ENCODE data around the gene NANOGP8.
"Not testable (repeated sequence)": the region's sequence is repeated elsewhere in the genome, so short reads cannot be mapped to it uniquely, and the experiment has no call there.

NANOGP8 gene

DNA sequence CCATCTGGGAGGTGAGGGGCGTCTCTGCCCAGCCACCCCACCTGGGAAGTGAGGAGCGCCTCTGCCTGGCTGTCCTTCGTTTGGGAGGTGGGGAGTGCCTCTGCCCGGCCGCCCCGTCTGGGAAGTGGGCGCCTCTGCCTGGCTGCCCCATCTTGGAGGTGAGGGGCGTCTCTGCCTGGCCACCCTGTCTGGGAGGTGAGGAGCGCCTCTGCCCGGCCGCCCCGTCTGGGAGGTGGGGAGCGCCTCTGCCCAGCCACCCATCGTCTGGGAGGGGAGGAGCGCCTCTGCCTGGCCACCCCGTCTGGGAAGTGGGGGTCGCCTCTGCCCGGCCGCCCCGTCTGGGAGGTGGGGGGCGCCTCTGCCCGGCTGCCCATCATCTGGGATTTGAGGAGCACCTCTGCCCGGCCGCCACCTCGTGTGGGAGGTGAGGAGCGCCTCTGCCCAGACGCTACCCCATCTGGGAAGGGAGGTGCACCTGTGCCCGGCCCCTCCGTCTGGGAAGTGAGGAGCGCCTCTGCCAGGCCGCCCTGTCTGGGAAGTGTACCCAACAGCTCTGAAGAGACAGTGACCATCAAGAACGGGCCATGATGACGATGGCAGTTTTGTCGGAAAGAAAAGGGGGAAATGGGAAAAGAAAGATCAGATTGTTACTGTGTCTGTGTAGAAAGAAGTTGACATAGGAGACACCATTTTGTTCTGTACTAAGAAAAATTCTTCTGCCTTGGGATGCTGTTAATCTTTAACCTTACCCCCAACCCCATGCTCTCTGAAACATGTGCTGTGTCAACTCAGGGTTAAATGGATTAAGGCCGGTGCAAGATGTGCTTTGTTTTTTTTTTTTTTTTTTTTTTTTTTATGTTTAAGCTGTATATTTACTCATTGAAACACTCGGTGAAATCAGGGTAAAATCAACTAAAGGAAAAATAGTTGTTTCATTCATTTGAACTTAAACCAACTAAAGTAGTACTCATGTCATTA lies 2.4 kb downstream of the NANOGP8 start:
- not testable (repeated sequence) for H3K4me3 Mint-ChIP-seq; ATAC-seq (replicated peaks); DNase-seq; H3K9me3 Mint-ChIP-seq; H3K4me1 Mint-ChIP-seq; H3K36me3 Mint-ChIP-seq; H3K27ac Mint-ChIP-seq; H3K27me3 Mint-ChIP-seq

GRCh38 chr15:35081626-35082365 lies 3.3 kb downstream of the NANOGP8 start:
- not testable (repeated sequence) for ATAC-seq (replicated peaks); H3K9me3 Mint-ChIP-seq; H3K36me3 Mint-ChIP-seq; H3K27ac Mint-ChIP-seq; H3K27me3 Mint-ChIP-seq; H3K4me3 Mint-ChIP-seq; DNase-seq; H3K4me1 Mint-ChIP-seq

DNA sequence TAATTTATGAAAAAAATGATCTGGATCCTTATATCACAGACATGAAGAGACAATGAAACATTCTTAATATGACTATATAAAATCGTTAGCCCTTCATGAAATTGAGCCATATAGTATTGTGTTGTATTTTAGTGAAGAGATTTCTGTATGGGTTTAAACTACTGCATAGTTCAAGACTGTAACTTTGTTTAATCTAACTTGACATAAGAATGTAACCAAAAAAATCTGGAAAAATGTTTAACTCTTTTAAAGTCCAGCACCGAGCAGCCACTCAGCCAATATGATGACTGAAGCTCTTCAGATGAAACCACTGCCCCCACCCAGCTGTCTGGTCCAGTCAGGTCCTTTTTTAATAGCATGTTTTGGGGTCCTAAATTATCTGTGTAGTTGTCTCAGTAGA lies 4.9 kb downstream of the NANOGP8 start:
- peaks cover 6 to 11% of the 10 kb centered on the region in 2 donors for H3K27me3 Mint-ChIP-seq
- H3K36me3 Mint-ChIP-seq, result no peaks in the 10 kb centered on the region
- no peak overlapping the region for H3K27ac Mint-ChIP-seq
- H3K4me1 Mint-ChIP-seq, result no peaks in the 10 kb centered on the region
- no peaks in the 10 kb centered on the region for H3K9me3 Mint-ChIP-seq
- no peak for ATAC-seq (replicated peaks)
- DNase-seq, result no peak
- no peak overlapping the region for H3K4me3 Mint-ChIP-seq

GRCh38 chr15:35078221-35078915 lies 6.7 kb downstream of the NANOGP8 start:
- no peaks in the 10 kb centered on the region for H3K36me3 Mint-ChIP-seq
- no peak overlapping the region for H3K4me3 Mint-ChIP-seq
- H3K27me3 Mint-ChIP-seq, result peaks cover 5 to 11% of the 10 kb centered on the region in 2 donors
- H3K4me1 Mint-ChIP-seq, result no peaks in the 10 kb centered on the region
- H3K27ac Mint-ChIP-seq, result no peak overlapping the region
- H3K9me3 Mint-ChIP-seq, result no peaks in the 10 kb centered on the region
- DNase-seq, result no peak
- peak; percentile 58 to 68 for ATAC-seq (replicated peaks)

DNA sequence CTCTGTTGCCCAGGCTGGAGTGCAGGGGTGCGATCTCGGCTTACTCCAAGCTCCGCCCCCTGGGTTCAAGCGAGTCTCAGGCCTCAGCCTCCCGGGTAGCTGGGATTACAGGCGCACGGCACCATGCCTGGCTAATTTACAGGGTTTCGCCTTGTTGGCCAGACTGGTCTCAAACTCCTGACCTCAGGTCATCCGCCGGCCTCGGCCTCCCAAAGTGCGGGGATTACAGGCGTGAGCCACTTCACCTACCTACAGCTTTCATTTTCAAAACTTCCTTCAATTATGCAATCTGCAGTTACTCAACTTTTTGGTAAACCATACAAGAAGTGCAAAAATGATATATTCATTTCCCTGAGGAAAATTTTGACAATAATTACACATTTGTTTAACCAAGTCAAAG lies 14.0 kb downstream of the NANOGP8 start:
- H3K27me3 Mint-ChIP-seq, result peaks cover 2 to 4% of the 10 kb centered on the region in 2 donors
- DNase-seq (no peak), ATAC-seq (replicated peaks) (no peak)
- H3K4me1 Mint-ChIP-seq, result no peaks in the 10 kb centered on the region
- no peak overlapping the region for H3K27ac Mint-ChIP-seq
- H3K4me3 Mint-ChIP-seq, result no peak overlapping the region
- H3K36me3 Mint-ChIP-seq, result no peaks in the 10 kb centered on the region
- peaks cover 0 to 2% of the 10 kb centered on the region in 2 donors for H3K9me3 Mint-ChIP-seq

- no peaks in the 10 kb centered on the region for H3K4me1 Mint-ChIP-seq
- ATAC-seq (replicated peaks), result no peak
- DNase-seq, result no peak
- H3K27ac Mint-ChIP-seq, result no peak overlapping the region
- H3K36me3 Mint-ChIP-seq, result no peaks in the 10 kb centered on the region
- no peaks in the 10 kb centered on the region for H3K27me3 Mint-ChIP-seq
- H3K4me3 Mint-ChIP-seq, result no peak overlapping the region
- peaks cover 0 to 2% of the 10 kb centered on the region in 2 donors for H3K9me3 Mint-ChIP-seq
Observed at GRCh38 chr15:35068846-35069475, 16.1 kb downstream of the NANOGP8 start.

- no peak overlapping the region for H3K27ac Mint-ChIP-seq
- DNase-seq (no peak), ATAC-seq (replicated peaks) (no peak)
- H3K4me1 Mint-ChIP-seq, result peaks cover 0 to 2% of the 10 kb centered on the region in 2 donors
- no peaks in the 10 kb centered on the region for H3K36me3 Mint-ChIP-seq
- no peak overlapping the region for H3K4me3 Mint-ChIP-seq
- peaks cover 0 to 2% of the 10 kb centered on the region in 2 donors for H3K9me3 Mint-ChIP-seq
- no peaks in the 10 kb centered on the region for H3K27me3 Mint-ChIP-seq
Observed at GRCh38 chr15:35067496-35068347, 17.4 kb downstream of the NANOGP8 start.

DNA sequence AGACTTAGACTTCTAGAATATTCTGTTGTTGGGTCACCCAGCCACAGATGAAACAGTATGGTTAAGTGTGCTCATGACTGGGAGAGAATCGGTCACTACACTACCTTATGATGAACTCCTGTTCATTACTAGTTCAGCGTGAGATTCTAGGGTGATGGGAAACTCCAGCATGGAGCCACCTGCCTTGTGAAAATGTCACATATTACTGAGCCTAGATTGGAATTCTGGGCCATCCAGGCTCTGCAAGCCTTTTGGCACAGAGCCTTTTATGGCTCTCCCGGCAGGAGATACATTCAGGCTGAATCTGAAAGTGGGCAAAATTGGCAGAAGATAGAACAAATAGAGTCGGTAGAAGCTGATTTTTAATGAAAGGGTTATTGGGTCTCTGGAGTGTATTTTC lies 19.0 kb downstream of the NANOGP8 start:
- Mint-ChIP-seq H3K36me3 (no peaks in the 10 kb centered on the region), H3K4me1 (peaks cover 2 to 9% of the 10 kb centered on the region in 2 donors), H3K4me3 (no peak overlapping the region), H3K9me3 (peaks cover 0 to 2% of the 10 kb centered on the region in 2 donors), H3K27ac (no peak overlapping the region), H3K27me3 (no peaks in the 10 kb centered on the region)
- DNase-seq (no peak), ATAC-seq (replicated peaks) (no peak)

DNA sequence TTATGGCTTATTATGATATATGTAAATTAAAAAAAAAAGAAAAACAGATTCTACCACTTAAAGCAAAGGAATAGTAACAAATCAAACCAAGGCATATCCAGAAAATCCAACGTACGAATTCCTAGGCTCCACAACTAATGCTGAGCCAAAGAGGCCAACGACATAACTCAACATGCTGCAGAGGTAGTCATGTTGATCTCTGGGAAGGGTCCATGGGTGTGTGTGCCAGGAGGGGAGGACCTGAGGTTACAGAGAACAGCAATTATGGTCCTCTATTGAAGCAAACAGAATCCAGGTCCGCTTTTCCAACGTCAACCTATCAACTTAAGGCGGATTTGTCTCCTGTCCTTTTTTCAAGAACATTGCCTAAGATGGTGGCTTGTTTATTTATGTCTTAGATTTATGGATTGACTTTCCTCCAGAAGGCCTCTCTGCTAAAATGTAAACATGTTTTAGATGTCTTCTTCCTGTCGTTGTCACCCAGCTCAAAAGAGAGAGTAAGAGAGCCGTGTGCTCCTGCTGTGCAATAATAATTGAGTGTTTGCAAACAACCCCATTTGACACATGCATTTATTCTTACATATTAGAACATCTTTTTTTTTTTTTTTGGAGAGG lies 20.4 kb downstream of the NANOGP8 start:
- Mint-ChIP-seq H3K9me3 (peaks cover 0 to 2% of the 10 kb centered on the region in 2 donors), H3K4me1 (peaks cover 2 to 9% of the 10 kb centered on the region in 2 donors), H3K36me3 (no peaks in the 10 kb centered on the region), H3K27me3 (no peaks in the 10 kb centered on the region), H3K27ac (no peak overlapping the region), H3K4me3 (no peak overlapping the region)
- no peak for ATAC-seq (replicated peaks)
- DNase-seq, result no peak

GRCh38 chr15:35062738-35063099 lies 22.4 kb downstream of the NANOGP8 start:
- H3K27me3 Mint-ChIP-seq, result no peaks in the 10 kb centered on the region
- H3K4me3 Mint-ChIP-seq, result no peak overlapping the region

GRCh38 chr15:35061825-35062737 lies 23.0 kb downstream of the NANOGP8 start:
- Mint-ChIP-seq H3K27ac (no peak overlapping the region), H3K9me3 (peaks cover 0 to under 1% of the 10 kb centered on the region in 2 donors), H3K4me3 (no peak overlapping the region), H3K4me1 (peaks cover 5 to 14% of the 10 kb centered on the region in 2 donors), H3K27me3 (no peaks in the 10 kb centered on the region), H3K36me3 (no peaks in the 10 kb centered on the region)
- DNase-seq, result no peak
- ATAC-seq (replicated peaks), result peak; percentile 75 to 81

More at GRCh38 chr15:35062738-35063099, 22.4 kb downstream of the NANOGP8 start:
- DNase-seq (no peak), ATAC-seq (replicated peaks) (peak; percentile 50 to 73)
- H3K27ac Mint-ChIP-seq, result no peak overlapping the region
- peaks cover 5 to 14% of the 10 kb centered on the region in 2 donors for H3K4me1 Mint-ChIP-seq
- peaks cover 0 to 2% of the 10 kb centered on the region in 2 donors for H3K9me3 Mint-ChIP-seq
- no peaks in the 10 kb centered on the region for H3K36me3 Mint-ChIP-seq

- no peak overlapping the region for H3K4me3 Mint-ChIP-seq
- DNase-seq, result no peak
- H3K27ac Mint-ChIP-seq, result no peak overlapping the region
- H3K36me3 Mint-ChIP-seq, result no peaks in the 10 kb centered on the region
- ATAC-seq (replicated peaks), result no peak
- no peaks in the 10 kb centered on the region for H3K27me3 Mint-ChIP-seq
- H3K4me1 Mint-ChIP-seq, result peaks cover 5 to 14% of the 10 kb centered on the region in 2 donors
- no peaks in the 10 kb centered on the region for H3K9me3 Mint-ChIP-seq
Observed at GRCh38 chr15:35061161-35061824, 23.8 kb downstream of the NANOGP8 start.
